ENCODE data around the gene FN1. TPM values are rescaled to one million over a fixed set of nuclear protein-coding genes. Genes with fewer than 3 reads are reported as not detected.

The FN1 gene
- polyA plus RNA-seq, 1 of the 3 experiments (the other 2 are of a cell fraction), result 1,671 TPM

- ChIA-PET CTCF (interaction anchor here (1.6 kb wide), 1 partner anchor 18 kb away, joined by 6 read pairs; no protein-coding TSS in a partner anchor), POLR2A (interaction anchor here (0.6 kb wide), 1 partner anchor 72 kb away, joined by 3 read pairs; no protein-coding TSS in a partner anchor)
- Histone ChIP-seq H3K4me1 (ENCODE audit: control insufficient read depth in 1 of 2, insufficient read depth in 2 of 2, low read depth in 1 of 2, low read length in 1 of 2) (peaks cover 3 to 18% of the 10 kb centered on the region in 2 experiments; a peak in 3 of 4 replicates), H3K4me2 (peak overlapping the region; percentile 91), H3K79me2 (ENCODE audit: insufficient read depth) (peaks cover 44% of the 10 kb centered on the region), H2AFZ (ENCODE audit: low read depth) (peak overlapping the region; percentile 75; the same call in 1 of the 2 replicates), H3K27ac (ENCODE audit: low read depth in 2 of 2, low read length in 1 of 2) (peak overlapping the region; percentile 84 to 100), H3K4me3 (ENCODE audit: low read depth in 2 of 2, low read length in 1 of 2) (peak overlapping the region; percentile 75 to 88), H3K9me3 (no peaks in the 10 kb centered on the region), H3K36me3 (replicated peaks in 1 of 2; ENCODE audit: control insufficient read depth in 1 of 2, insufficient read depth in 2 of 2, low read length in 1 of 2) (peaks cover 10 to 31% of the 10 kb centered on the region in 2 experiments), H3K9ac (peak overlapping the region; percentile 100), H3K9me2 (no peaks in the 10 kb centered on the region), H4K20me1 (ENCODE audit: insufficient read depth) (peaks cover 34% of the 10 kb centered on the region), H3K27me3 (ENCODE audit: insufficient read depth) (no peaks in the 10 kb centered on the region), H3F3A (replicated peaks; ENCODE audit: insufficient read depth) (peaks cover 46% of the 10 kb centered on the region)
- TF ChIP-seq RXRA (IDR thresholded peaks at IDR 0.05; ENCODE audit: borderline replicate concordance, low read depth) (no peak; the same call in 1 of the 2 replicates), MAX (IDR thresholded peaks at IDR 0.05; ENCODE audit: low read depth) (no peak), SIN3A (IDR thresholded peaks at IDR 0.05; ENCODE audit: borderline replicate concordance, low read depth, low read length) (0 out of 2 replicates have a peak, but pooled peaks have one; percentile 33), FOXJ3 (CRISPR knock-in tag; IDR thresholded peaks at IDR 0.05) (no peak), YY1 (IDR thresholded peaks at IDR 0.05; ENCODE audit: low read depth) (0 out of 2 replicates have a peak, but pooled peaks have one; percentile 26), ELF1 (IDR thresholded peaks at IDR 0.05) (no peak), MXI1 (IDR thresholded peaks at IDR 0.05; ENCODE audit: low read depth, low read length) (no peak)
- no peak for DNase-seq
- 17% methylated on average over 22 of the region's 22 CpGs for WGBS (ENCODE audit: low lambda C conversion rate)
These were observed 1.1 kb upstream of the FN1 start for GRCh38 chr2:215436705-215437565.

- peaks cover 59% of the 10 kb centered on the region for H3K79me2 ChIP-seq (ENCODE audit: insufficient read depth)
- DNase-seq, result no peak
- peak overlapping the region; percentile 88 to 89 for H3K4me3 ChIP-seq (ENCODE audit: low read depth in 2 of 2, low read length in 1 of 2)
- peaks cover 3 to 31% of the 10 kb centered on the region in 2 experiments; a peak in 3 of 4 replicates for H3K4me1 ChIP-seq (ENCODE audit: control insufficient read depth in 1 of 2, insufficient read depth in 2 of 2, low read depth in 1 of 2, low read length in 1 of 2)
- peak overlapping the region; percentile 75 for H3K4me2 ChIP-seq
- no peak overlapping the region for H2AFZ ChIP-seq (ENCODE audit: low read depth)
- peaks cover 20 to 47% of the 10 kb centered on the region in 2 experiments for H3K36me3 ChIP-seq (replicated peaks in 1 of 2; ENCODE audit: control insufficient read depth in 1 of 2, insufficient read depth in 2 of 2, low read length in 1 of 2)
- H3K9ac ChIP-seq, result peak overlapping the region; percentile 93
- peaks cover 62% of the 10 kb centered on the region for H3F3A ChIP-seq (replicated peaks; ENCODE audit: insufficient read depth)
- H3K27me3 ChIP-seq (ENCODE audit: insufficient read depth), result no peaks in the 10 kb centered on the region
- H3K9me2 ChIP-seq, result no peaks in the 10 kb centered on the region
- H3K27ac ChIP-seq (ENCODE audit: low read depth in 2 of 2, low read length in 1 of 2), result peak overlapping the region; percentile 69 to 88
- WGBS (ENCODE audit: low lambda C conversion rate), result 4% methylated on average over 19 of the region's 31 CpGs
- CTCF ChIA-PET, result no interaction called here
- peaks cover 46% of the 10 kb centered on the region for H4K20me1 ChIP-seq (ENCODE audit: insufficient read depth)
- POLR2A ChIA-PET, result no interaction called here
- no peaks in the 10 kb centered on the region for H3K9me3 ChIP-seq
- TF ChIP-seq MEF2A (IDR thresholded peaks at IDR 0.05; ENCODE audit: borderline replicate concordance, low read depth), result no peak
- peak; percentile 48; the same call in 1 of the 2 replicates for TF ChIP-seq MAX (IDR thresholded peaks at IDR 0.05; ENCODE audit: low read depth)
- no peak for TF ChIP-seq FOXM1 (IDR thresholded peaks at IDR 0.05; ENCODE audit: low read depth)
- 0 out of 2 replicates have a peak, but pooled peaks have one; percentile 5 for TF ChIP-seq RAD21 (IDR thresholded peaks at IDR 0.05; ENCODE audit: low read length)
- TF ChIP-seq RFX5 (IDR thresholded peaks at IDR 0.05; ENCODE audit: low read length), result no peak
- no peak for TF ChIP-seq USF1 (IDR thresholded peaks at IDR 0.05; ENCODE audit: borderline replicate concordance, low read depth)
- no peak for TF ChIP-seq FOSL2 (IDR thresholded peaks at IDR 0.05; ENCODE audit: borderline replicate concordance, low read depth)
- TF ChIP-seq JUND (IDR thresholded peaks at IDR 0.05), result no peak
- TF ChIP-seq REST (IDR thresholded peaks at IDR 0.05; ENCODE audit: low read depth, low read length), result 0 out of 2 replicates have a peak, but pooled peaks have one; percentile 18
- no peak for TF ChIP-seq TAF1 (IDR thresholded peaks at IDR 0.05; ENCODE audit: borderline replicate concordance, low read depth, low read length)
- no peak; a peak in 1 of 4 replicates for TF ChIP-seq EP300 (IDR thresholded peaks at IDR 0.05; ENCODE audit: borderline replicate concordance in 1 of 2, low read depth in 1 of 2, low read length in 1 of 2)
- no peak for TF ChIP-seq RCOR1 (IDR thresholded peaks at IDR 0.05; ENCODE audit: low read length)
- no peak for TF ChIP-seq GABPA (IDR thresholded peaks at IDR 0.05; ENCODE audit: low read depth)
- TF ChIP-seq PBX3 (IDR thresholded peaks at IDR 0.05), result peak; percentile 79
These were observed 493 bp downstream of the FN1 start for GRCh38 chr2:215435280-215435869.

All from SK-N-SH (cell line).